Measurements from ENCODE around the gene MFSD2A. TPM values are rescaled to one million over a fixed set of nuclear protein-coding genes. Genes with fewer than 3 reads are reported as not detected.
A peak's percentile ranks its signal among the peaks of the same experiment; 100 is the strongest.
"Not testable (repeated sequence)": the region's sequence is repeated elsewhere in the genome, so short reads cannot be mapped to it uniquely, and the experiment has no call there.

MFSD2A gene
- total RNA-seq, 1 experiment from 2014 or later: 9.5 TPM

- DNase-seq (ENCODE audit: low spot score): no peak
Observed at GRCh38 chr1:40003156-40004093, 48.5 kb downstream of the MFSD2A start.

DNA sequence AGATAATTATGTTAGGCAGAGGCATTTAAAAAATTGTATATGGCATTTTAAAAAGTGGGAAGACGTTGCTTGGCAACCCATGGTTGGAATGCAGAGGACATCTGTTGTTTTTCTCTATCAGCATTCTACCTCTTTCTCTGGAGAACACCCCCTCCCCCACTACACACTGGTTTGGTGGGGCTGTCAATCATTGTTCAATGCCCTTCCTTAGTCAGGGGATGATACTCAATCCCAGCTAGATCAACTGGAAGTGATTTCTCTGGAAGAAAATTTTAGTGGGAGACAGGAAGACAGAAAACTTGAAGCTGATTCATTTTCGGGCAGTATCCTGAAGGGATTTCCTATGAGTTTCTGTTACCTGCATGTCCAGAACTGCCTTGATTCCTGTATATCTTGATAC is 49.9 kb downstream of the MFSD2A start:
- DNase-seq (ENCODE audit: low spot score): no peak

DNA sequence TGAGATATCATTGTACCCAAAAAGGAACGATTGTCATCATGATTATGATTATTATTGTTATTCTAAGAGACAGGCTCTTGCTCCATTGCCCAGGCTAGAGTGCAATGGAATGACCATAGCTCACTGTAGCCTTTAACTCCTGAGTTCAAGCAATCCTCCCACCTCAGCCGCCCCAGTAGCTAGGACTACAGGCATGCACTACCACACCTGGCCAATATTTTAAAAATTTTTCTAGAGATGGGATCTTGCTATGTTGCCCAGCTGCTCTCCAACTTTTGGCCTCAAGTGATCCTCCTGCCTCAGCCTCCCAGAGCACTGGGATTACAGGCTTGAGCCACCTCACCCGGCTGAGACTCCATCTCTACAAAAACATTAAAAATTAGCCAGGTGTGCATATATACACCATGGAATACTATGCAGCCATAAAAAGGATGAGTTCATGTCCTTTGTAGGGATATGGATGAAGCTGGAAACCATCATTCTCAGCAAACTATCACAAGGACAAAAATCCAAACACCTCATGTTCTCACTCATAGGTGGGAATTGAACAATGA is 52.6 kb downstream of the MFSD2A start:
- DNase-seq (ENCODE audit: low spot score): not testable (repeated sequence)

DNA sequence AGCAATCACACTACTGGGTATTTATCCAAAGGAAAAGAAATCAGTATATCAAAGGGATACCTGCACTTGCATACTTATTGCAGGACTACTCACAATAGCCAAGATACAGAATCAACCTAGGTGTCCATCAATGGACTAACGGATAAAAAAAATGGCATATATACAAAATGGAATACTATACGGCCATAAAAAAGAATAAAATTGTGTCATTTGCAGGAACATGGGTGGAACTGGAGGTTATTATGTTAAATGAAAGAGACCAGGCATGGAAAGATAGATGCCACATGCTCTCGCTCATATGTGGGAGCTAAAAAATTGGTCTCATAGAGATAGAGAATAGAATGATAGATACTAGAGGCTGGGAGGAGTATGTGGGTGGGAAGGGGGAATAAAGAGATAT is 56.3 kb downstream of the MFSD2A start:
- DNase-seq (ENCODE audit: low spot score): no peak

DNA sequence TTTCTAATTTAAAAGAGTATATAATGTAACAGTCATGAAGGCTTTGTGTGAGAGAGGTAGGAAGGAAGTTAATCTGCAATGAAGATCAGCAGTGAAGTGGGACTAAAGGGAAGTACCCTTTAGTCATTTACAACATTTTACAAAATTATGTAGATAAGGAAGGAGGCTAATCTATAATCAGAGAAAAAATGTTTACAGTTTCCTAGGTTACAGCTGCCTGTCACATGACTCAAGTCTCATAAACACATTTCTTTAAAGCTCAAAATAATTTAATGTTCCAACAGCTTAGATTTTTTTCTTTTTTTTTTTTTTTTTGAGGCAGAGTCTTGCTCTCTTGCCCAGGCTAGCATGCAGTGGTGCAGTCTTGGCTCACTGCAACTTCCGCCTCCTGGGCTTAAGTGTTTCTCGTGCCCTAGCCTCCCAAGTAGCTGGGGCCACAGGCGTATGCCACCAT is 59.3 kb downstream of the MFSD2A start:
- DNase-seq (ENCODE audit: low spot score): no peak

- DNase-seq (ENCODE audit: low spot score): peak; percentile 30
Observed at GRCh38 chr1:40014812-40015594, 60.1 kb downstream of the MFSD2A start.

GRCh38 chr1:40017951-40018575 is 63.1 kb downstream of the MFSD2A start:
- no peak for DNase-seq (ENCODE audit: low spot score)

Other genes starting within 250 kb of the MFSD2A start
- gene PPIE, start 216.3 kb upstream of the MFSD2A start, total RNA-seq (2014; rRNA removed; shearing (Covaris generic)): 43.7 and 49.4 TPM in 2 replicates
- gene OXCT2, start 183.8 kb upstream of the MFSD2A start, total RNA-seq (2014; rRNA removed; shearing (Covaris generic)): 0.35 TPM in 1 of 2 replicates, not detected in the other
- 0.08 and 0.19 TPM in 2 replicates for gene BMP8B, start 166.3 kb upstream of the MFSD2A start, total RNA-seq (2014; rRNA removed; shearing (Covaris generic))
- 24.4 and 28.1 TPM in 2 replicates for gene TRIT1, start 71.6 kb upstream of the MFSD2A start, total RNA-seq (2014; rRNA removed; shearing (Covaris generic))
- gene MYCL, start 53.2 kb upstream of the MFSD2A start, total RNA-seq (2014; rRNA removed; shearing (Covaris generic)): not detected in 2 replicates
- gene CAP1, start 85.6 kb downstream of the MFSD2A start, total RNA-seq (2014; rRNA removed; shearing (Covaris generic)): 315 and 362 TPM in 2 replicates
- gene PPT1, start 142.1 kb downstream of the MFSD2A start, total RNA-seq (2014; rRNA removed; shearing (Covaris generic)): 146 and 157 TPM in 2 replicates
- 10.0 and 12.7 TPM in 2 replicates for gene RLF, start 206.2 kb downstream of the MFSD2A start, total RNA-seq (2014; rRNA removed; shearing (Covaris generic))